Fibroblast of lung (primary cell): ENCODE results near the gene COL7A1. TPM values are rescaled to one million over a fixed set of nuclear protein-coding genes. Genes with fewer than 3 reads are reported as not detected.

Source experiments
- DNase-seq, 2 donors: peaks; one replicate each; pipeline versions ENCODE4 v3.0.0 to v3.0.0-alpha.2; 2010; ENCODE audit warnings: low read depth in 2 of 2
- H2AFZ ChIP-seq: 2 replicates; pipeline ENCODE4 v1.5.1; 2012; ENCODE audit warnings: low read length, control low read depth, inconsistent platforms
- H3K27ac ChIP-seq: 2 replicates; pipeline ENCODE4 v1.5.1; 2011; ENCODE audit warnings: low read length, control low read depth; ENCODE audit not compliant: insufficient read depth
- H3K27me3 ChIP-seq: 2 replicates; pipeline ENCODE4 v1.5.1; 2011; ENCODE audit warnings: mild to moderate bottlenecking, low read length; ENCODE audit not compliant: control insufficient read depth, insufficient read depth
- H3K36me3 ChIP-seq: 2 replicates; pipeline ENCODE4 v1.5.1; 2011; ENCODE audit warnings: low read length; ENCODE audit not compliant: control insufficient read depth, insufficient read depth
- H3K4me1 ChIP-seq: 2 replicates; pipeline ENCODE4 v1.5.1; 2011; ENCODE audit warnings: low read length; ENCODE audit not compliant: control insufficient read depth, insufficient read depth; ENCODE audit errors: extremely low read depth
- H3K4me2 ChIP-seq: 2 replicates; pipeline ENCODE4 v1.5.1; 2011; ENCODE audit warnings: low read length, control low read depth; ENCODE audit not compliant: insufficient read depth; ENCODE audit errors: extremely low read depth
- H3K4me3 ChIP-seq, 4 experiments: fragments of 200-600 bp in 1 of 4; sonication (generic) in 1 of 4; replicated peaks in 1 of 4; 2 replicates each; pipeline ENCODE4 v1.5.1; 2011 to 2016; ENCODE audit warnings: low read length in 4 of 4, low read depth in 3 of 4, mild to moderate bottlenecking in 3 of 4, control low read depth in 2 of 4, inconsistent platforms in 1 of 4, mixed read lengths in 1 of 4; ENCODE audit not compliant: insufficient read depth in 1 of 4; ENCODE audit errors: control extremely low read depth in 1 of 4
- H3K79me2 ChIP-seq: 2 replicates; pipeline ENCODE4 v1.5.1; 2012; ENCODE audit warnings: mild to moderate bottlenecking, low read length, inconsistent platforms; ENCODE audit not compliant: control insufficient read depth, insufficient read depth
- H3K9ac ChIP-seq: 2 replicates; pipeline ENCODE4 v1.5.1; 2011; ENCODE audit warnings: mild to moderate bottlenecking, low read length, control low read depth; ENCODE audit not compliant: insufficient read depth
- H3K9me3 ChIP-seq: 2 replicates; pipeline ENCODE4 v1.5.1; 2012; ENCODE audit warnings: low read depth, low read length; ENCODE audit not compliant: control insufficient read depth, insufficient read depth
- H4K20me1 ChIP-seq: 2 replicates; pipeline ENCODE4 v1.5.1; 2011; ENCODE audit warnings: low read length; ENCODE audit not compliant: control insufficient read depth, insufficient read depth; ENCODE audit errors: extremely low read depth
- CTCF ChIP-seq, 2 donors: IDR thresholded peaks in 1 of 2; conservative IDR thresholded peaks in 1 of 2; 1 replicate in 1 of 2; 2 replicates in 1 of 2; pipeline ENCODE4 v1.5.1; 2011 to 2012; ENCODE audit warnings: low read length in 2 of 2, control low read depth in 1 of 2, inconsistent platforms in 1 of 2, low read depth in 1 of 2, mild to moderate bottlenecking in 1 of 2
- EZH2 ChIP-seq: IDR thresholded peaks from 2 replicates; pipeline ENCODE4 v1.5.1; 2012; ENCODE audit warnings: low read length, control low read depth, mild to moderate bottlenecking; ENCODE audit errors: missing control alignments
- polyA plus RNA-seq, 2 donors: library from polyadenylated mRNA; depleted of rRNA in 1 of 2; stranded (reverse) in 1 of 2; unstranded in 1 of 2; fragments of >200 nt; gene quantifications; 2 replicates each; pipeline ENCODE4 v1.2.1, GENCODE V29; 2011 to 2012; ENCODE audit warnings: missing spikeins in 1 of 2
- total RNA-seq: library from RNA; depleted of rRNA; stranded (reverse); fragments of >200 nt; gene quantifications from 2 replicates; pipeline ENCODE4 v1.2.1, GENCODE V29; 2014

COL7A1 gene
- total and polyA plus RNA-seq, 2 donors (not counting 1 experiment from before 2014, with no cell fraction given): 3.4 to 36.7 TPM

- no peak for DNase-seq
- Histone ChIP-seq H3K9me3 (no peaks in the 10 kb centered on the region), H3K27ac (no peak overlapping the region), H4K20me1 (no peaks in the 10 kb centered on the region), H3K9ac (no peak overlapping the region), H2AFZ (no peak overlapping the region), H3K27me3 (no peaks in the 10 kb centered on the region), H3K4me2 (no peak overlapping the region), H3K36me3 (peaks cover 2% of the 10 kb centered on the region), H3K79me2 (no peaks in the 10 kb centered on the region), H3K4me1 (no peaks in the 10 kb centered on the region), H3K4me3 (no peak overlapping the region)
- TF ChIP-seq EZH2: no peak
- no peak for TF ChIP-seq CTCF (conservative IDR thresholded peaks at IDR 0.05 in 1 of 2, IDR thresholded peaks at IDR 0.05 in 1 of 2; ENCODE audit: low read depth in 1 of 2, low read length in 2 of 2)
Measured at GRCh38 chr3:48573973-48574585, 21.1 kb downstream of the COL7A1 start.

- Histone ChIP-seq H3K4me2 (no peak overlapping the region), H4K20me1 (no peaks in the 10 kb centered on the region), H3K4me3 (no peak overlapping the region), H3K9me3 (no peaks in the 10 kb centered on the region), H3K36me3 (peaks cover 2% of the 10 kb centered on the region), H3K79me2 (no peaks in the 10 kb centered on the region), H3K4me1 (no peaks in the 10 kb centered on the region), H2AFZ (no peak overlapping the region), H3K27me3 (no peaks in the 10 kb centered on the region), H3K27ac (no peak overlapping the region), H3K9ac (no peak overlapping the region)
- DNase-seq: no peak
- no peak for TF ChIP-seq EZH2
- no peak for TF ChIP-seq CTCF (conservative IDR thresholded peaks at IDR 0.05 in 1 of 2, IDR thresholded peaks at IDR 0.05 in 1 of 2; ENCODE audit: low read depth in 1 of 2, low read length in 2 of 2)
Measured at GRCh38 chr3:48572517-48572916, 22.6 kb downstream of the COL7A1 start.

GRCh38 chr3:48571938-48572337, 23.2 kb downstream of the COL7A1 start:
- DNase-seq: no peak
- H4K20me1 ChIP-seq: no peaks in the 10 kb centered on the region
- no peak overlapping the region for H3K27ac ChIP-seq
- H3K9ac ChIP-seq: no peak overlapping the region
- no peaks in the 10 kb centered on the region for H3K9me3 ChIP-seq
- H2AFZ ChIP-seq: no peak overlapping the region
- no peaks in the 10 kb centered on the region for H3K4me1 ChIP-seq
- no peak for TF ChIP-seq CTCF (conservative IDR thresholded peaks at IDR 0.05 in 1 of 2, IDR thresholded peaks at IDR 0.05 in 1 of 2; ENCODE audit: low read depth in 1 of 2, low read length in 2 of 2)
- no peaks in the 10 kb centered on the region for H3K27me3 ChIP-seq
- H3K36me3 ChIP-seq: peaks cover under 1% of the 10 kb centered on the region
- H3K79me2 ChIP-seq: no peaks in the 10 kb centered on the region
- H3K4me2 ChIP-seq: no peak overlapping the region
- H3K4me3 ChIP-seq: no peak overlapping the region
